HL-60/S4 (cell line): ENCODE data around the gene INPP5A.
"Not testable (repeated sequence)": the region's sequence is repeated elsewhere in the genome, so short reads cannot be mapped to it uniquely, and the experiment has no call there.

Experiments used
- in situ Hi-C: fragments of 300-500 bp; cut with MboI; formaldehyde crosslinking; loops from 2 replicates; pipeline ENCODE4 v1.14.3; 2022; ENCODE audit warnings: low sequenced_read_pairs

The INPP5A gene

GRCh38 chr10:132591166-132591971 is 53.8 kb downstream of the INPP5A start:
- in situ Hi-C loops: no loop called here

GRCh38 chr10:132592790-132593383 is 55.3 kb downstream of the INPP5A start:
- in situ Hi-C loops: no loop called here

- in situ Hi-C loops: no loop called here
These were observed 55.8 kb downstream of the INPP5A start for GRCh38 chr10:132593389-132593788.

DNA sequence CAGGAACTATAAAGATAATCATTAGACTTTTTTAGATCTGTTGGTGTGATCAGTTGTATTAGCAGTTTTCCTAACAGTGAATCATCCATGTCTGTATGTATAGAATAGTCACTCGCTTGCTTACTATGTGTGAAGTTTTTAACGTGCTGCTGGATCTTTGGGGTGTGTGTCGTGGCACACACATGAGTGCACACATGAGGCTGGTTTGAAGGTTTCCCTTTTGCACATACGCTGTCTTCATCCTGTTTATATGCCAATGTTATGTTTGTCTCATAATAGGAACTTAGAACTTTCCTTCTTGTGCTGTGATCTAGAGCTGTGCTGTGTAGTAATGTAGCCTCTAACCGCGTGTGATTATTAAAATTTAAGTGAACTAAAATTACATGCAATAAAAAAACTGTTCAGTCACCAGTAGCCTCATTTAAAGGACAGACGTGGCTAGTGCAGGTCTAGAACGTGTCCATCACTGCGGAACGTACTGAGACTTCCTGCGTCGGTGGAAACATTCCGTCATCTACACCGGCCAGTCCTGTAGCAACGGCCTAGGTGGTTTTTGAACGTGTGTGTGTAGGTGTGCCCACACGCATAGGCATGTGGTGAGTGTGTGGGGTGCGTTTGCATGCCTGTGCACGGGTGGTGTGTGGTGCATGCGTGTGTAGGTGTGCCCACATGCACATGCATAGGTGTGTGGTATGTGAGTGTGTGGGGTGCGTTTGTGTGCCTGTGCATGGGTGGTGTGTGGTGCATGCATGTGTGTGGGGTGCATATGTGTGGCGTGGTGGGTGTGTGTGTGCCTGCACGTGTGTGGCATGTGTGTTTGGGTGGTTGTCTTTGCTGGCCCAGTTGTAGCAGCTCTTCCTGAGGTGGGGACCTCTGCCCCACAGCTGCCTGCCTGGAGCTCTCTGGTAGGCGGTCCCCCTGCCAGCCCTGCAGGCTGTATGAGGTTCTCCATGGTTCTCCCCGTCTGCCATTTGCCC is 56.6 kb downstream of the INPP5A start:
- in situ Hi-C loops: no loop called here

DNA sequence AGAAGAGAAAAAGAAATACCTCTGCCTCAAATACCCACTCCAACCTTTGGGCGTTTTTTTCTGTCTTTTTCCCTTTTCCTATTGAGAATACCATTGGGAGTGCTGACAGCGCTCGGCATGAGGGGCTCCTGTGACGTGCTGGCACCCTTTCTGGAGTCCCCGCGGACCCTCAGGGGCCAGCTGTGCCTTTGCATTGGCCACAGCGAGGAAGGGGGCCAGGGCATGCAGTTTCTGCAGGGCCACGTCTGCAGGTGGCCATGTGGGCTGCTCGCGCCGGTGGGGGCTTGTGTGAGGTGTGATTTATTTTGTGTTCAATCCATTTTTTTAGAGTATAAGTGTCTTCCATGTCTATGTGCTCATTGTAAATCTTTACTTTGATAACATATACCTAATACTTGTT is 57.4 kb downstream of the INPP5A start:
- in situ Hi-C loops: no loop called here

GRCh38 chr10:132595854-132596253 is 58.3 kb downstream of the INPP5A start:
- in situ Hi-C loops: no loop called here

- in situ Hi-C loops: no loop called here
These were observed 59.2 kb downstream of the INPP5A start for GRCh38 chr10:132596742-132597279.

DNA sequence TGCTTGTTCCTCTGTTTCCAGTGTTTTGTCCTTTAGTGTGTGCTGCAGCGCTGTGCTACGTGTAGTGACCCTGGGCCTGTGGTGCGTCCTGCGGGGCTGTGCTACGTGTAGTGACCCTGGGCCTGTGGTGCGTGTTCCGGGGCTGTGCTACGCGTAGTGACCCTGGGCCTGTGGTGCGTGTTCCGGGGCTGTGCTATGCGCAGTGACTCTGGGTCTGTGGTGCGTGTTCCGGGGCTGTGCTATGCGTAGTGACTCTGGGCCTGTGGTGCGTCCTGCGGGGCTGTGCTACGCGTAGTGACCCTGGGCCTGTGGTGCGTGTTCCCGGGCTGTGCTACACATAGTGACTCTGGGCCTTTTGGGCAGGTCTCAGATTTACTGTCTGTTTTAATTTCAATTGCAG is 60.1 kb downstream of the INPP5A start:
- in situ Hi-C loops: no loop called here

- in situ Hi-C loops: not testable (repeated sequence)
These were observed 61.5 kb downstream of the INPP5A start for GRCh38 chr10:132599023-132599618.

DNA sequence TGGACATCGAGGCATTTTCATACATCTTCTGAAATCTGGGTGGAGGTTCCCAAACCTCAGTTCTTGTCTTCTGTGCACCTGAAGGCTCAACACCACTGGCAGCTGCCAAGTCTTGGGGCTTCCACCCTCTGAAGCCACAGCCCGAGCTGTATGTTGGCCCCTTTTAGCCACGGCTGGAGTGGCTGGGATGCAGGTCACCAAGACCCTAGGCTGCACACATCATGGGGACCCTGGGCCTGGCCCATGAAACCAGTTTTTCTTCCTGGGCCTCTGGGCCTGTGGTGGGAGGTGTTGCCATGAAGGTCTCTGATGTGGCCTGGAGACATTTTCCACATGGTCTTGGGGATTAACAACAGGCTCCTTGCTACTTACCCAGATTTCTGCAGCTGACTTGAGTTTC is 62.1 kb downstream of the INPP5A start:
- in situ Hi-C loops: no loop called here

- in situ Hi-C loops: no loop called here
These were observed 62.8 kb downstream of the INPP5A start for GRCh38 chr10:132600416-132600815.

DNA sequence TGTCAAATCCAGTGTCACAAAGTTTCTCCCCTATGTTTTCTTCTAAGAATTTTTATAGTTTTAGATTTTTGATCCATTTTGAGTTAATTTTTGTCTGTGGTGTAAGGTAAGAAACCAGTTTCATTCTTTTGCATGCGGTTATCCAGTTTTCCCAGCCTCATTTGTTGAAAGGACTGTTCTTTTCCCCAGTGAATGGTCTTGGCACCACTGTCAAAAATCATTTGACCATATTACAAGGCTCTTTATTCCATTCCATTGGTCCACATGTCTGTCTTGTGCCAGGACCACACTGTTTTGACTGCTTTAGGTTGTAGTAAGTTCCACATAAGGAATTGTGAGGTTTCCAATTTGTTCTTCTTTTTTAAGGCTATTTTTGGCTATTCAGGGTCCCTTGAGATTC is 64.0 kb downstream of the INPP5A start:
- in situ Hi-C loops: no loop called here

DNA sequence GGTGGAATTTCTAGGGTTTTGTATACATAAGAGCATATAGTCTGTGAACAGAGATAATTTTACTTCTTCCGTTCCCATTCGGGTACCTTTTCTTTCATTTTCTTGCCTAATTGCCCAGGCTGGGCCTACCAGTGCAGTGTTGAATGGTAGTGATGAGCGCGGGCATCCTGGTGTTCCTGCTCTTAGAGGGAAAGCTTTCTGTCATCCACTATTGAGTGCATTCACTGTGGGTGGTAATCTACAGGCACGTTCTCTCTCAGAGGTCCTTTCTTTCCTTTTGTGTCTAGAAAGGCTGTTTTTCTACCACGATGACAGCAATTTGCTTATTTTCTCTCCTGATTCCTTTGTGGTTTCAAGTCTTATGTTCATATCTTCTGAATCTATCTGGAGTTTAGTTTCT is 65.0 kb downstream of the INPP5A start:
- in situ Hi-C loops: no loop called here

DNA sequence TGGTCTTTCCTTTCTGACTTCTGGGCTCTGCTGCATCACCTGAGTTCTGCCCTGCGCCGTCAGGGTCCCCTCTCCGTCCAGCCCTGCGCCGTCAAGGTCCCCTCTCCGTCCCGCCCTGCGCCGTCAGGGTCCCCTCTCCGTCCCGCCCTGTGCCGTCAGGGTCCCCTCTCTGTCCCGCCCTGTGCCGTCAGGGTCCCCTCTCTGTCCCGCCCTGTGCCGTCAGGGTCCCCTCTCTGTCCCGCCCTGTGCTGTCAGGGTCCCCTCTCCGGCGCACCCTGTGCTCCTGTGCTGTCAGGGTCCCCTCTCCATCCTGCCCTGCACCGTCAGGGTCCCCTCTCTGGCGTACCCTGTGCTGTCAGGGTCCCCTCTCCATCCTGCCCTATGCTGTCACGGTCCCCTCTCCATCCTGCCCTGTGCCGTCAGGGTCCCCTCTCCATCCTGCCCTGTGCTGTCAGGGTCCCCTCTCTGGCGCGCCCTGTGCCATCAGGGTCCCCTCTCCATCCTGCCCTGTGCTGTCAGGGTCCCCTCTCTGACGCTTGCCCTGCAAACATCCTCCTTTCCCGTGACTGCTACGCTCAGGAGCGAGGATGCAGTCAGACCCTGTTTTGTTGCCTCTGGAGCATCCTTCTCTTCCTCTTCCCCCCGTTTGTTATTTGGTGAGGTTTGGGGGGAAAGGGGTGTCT is 66.4 kb downstream of the INPP5A start:
- in situ Hi-C loops: no loop called here

DNA sequence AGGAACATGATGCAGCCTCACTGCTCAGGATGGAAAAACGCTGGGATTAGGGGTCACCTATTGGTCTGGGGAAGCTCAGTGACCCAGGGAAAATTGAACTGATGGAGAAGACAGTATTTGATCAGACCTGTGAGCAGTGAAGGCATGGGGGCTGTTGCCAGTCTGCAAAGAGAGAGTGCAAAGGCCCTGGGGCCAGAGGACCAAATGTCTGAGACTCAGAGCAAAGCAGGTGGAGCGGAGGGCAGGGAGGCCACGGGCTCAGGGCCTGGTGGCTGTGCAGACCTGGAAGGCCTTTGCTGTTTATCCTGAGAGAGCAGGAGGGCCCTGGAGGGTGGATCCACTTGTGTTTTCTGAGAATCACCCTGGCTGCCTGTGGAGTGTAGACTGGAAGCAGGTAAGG is 67.1 kb downstream of the INPP5A start:
- in situ Hi-C loops: no loop called here

- in situ Hi-C loops: no loop called here
These were observed 67.8 kb downstream of the INPP5A start for GRCh38 chr10:132605390-132605789.

- in situ Hi-C loops: no loop called here
These were observed 68.5 kb downstream of the INPP5A start for GRCh38 chr10:132606031-132606491.

DNA sequence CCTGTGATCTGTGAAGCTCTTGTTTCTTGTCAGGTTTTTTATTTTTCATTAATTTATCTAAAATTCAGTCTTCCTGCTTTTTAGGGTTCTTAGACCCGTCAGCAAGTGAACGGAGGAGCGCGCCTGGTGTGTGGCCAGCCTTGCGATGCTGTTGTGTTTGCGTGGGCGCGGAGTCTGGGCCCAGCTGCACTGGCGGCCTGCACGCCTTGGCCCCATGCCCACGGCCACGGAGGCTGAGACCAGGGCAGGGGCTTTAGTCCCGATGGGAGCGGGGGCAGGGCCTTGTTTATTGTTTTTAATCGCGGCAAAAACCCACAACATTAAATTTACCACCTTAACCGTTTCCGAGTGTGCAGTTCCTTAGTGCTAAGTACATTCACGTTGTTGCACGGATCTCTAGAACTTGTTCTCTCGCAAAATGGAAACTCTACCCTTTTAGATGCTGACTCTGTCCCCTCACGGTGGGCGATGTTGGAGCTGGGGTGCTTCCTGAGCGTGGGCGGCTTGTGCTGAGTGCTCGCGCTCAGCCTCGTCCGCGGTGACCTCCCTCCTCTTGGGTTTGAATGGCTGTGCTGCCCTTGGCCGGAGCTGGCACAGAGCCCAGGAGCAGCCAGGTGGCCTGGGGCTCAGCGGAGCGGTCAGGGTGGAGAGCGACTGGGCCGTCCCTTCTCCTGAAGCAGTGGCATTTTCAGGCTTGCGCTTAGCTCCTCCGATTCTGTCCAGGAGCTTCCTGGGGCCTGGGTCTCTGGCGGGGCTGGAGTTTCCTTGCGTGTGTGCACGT is 69.1 kb downstream of the INPP5A start:
- in situ Hi-C loops: no loop called here

GRCh38 chr10:132607491-132607890 is 69.9 kb downstream of the INPP5A start:
- in situ Hi-C loops: no loop called here
